OCI-LY1 (cell line): ENCODE measurements around the gene PCLO.
A peak's percentile ranks its signal among the peaks of the same experiment; 100 is the strongest.

Experiments used
- H2AFZ ChIP-seq: fragments of 200-600 bp; sonication (generic), shearing (Covaris generic); 2 replicates; pipeline ENCODE4 v1.6.0; 2014; ENCODE audit warnings: antibody characterized with exemption, mild to moderate bottlenecking, low read length
- H3F3A ChIP-seq: fragments of 200-600 bp; sonication (generic), shearing (Covaris generic); 2 replicates; pipeline ENCODE4 v1.6.0; 2014; ENCODE audit warnings: mild to moderate bottlenecking, antibody characterized with exemption, low read length, moderate library complexity; ENCODE audit not compliant: insufficient read depth
- H3K27ac ChIP-seq: fragments of 200-600 bp; sonication (generic); 2 replicates; pipeline ENCODE4 v1.5.1; 2014; ENCODE audit warnings: low read length, mixed run types, mild to moderate bottlenecking, low read depth; ENCODE audit not compliant: poor library complexity, severe bottlenecking
- H3K27me3 ChIP-seq: fragments of 200-600 bp; sonication (generic); 2 replicates; pipeline ENCODE4 v1.6.0; 2014; ENCODE audit warnings: antibody characterized with exemption, mild to moderate bottlenecking, low read length, moderate library complexity; ENCODE audit not compliant: insufficient read depth
- H3K36me3 ChIP-seq: fragments of 200-600 bp; sonication (generic); 2 replicates; pipeline ENCODE4 v1.6.1; 2014; ENCODE audit warnings: mild to moderate bottlenecking, antibody characterized with exemption, low read length, moderate library complexity, mixed read lengths; ENCODE audit not compliant: insufficient read depth
- H3K4me1 ChIP-seq: fragments of 200-600 bp; sonication (generic); 2 replicates; pipeline ENCODE4 v1.5.1; 2014; ENCODE audit warnings: mild to moderate bottlenecking, low read length, moderate library complexity; ENCODE audit not compliant: insufficient read depth, severe bottlenecking
- H3K4me2 ChIP-seq: fragments of 200-600 bp; sonication (generic), shearing (Covaris generic); 2 replicates; pipeline ENCODE4 v1.6.1; 2014; ENCODE audit warnings: low read length
- H3K4me3 ChIP-seq: fragments of 200-600 bp; sonication (generic); 2 replicates; pipeline ENCODE4 v1.5.1; 2014; ENCODE audit warnings: low read length, low read depth, mild to moderate bottlenecking, mixed read lengths; ENCODE audit not compliant: poor library complexity, severe bottlenecking
- H3K79me2 ChIP-seq: fragments of 200-600 bp; shearing (Covaris generic); 2 replicates; pipeline ENCODE4 v1.6.1; 2016; ENCODE audit warnings: mixed run types, low read length, mixed read lengths; ENCODE audit not compliant: insufficient read depth
- H3K9ac ChIP-seq: fragments of 200-600 bp; sonication (generic), shearing (Covaris generic); 2 replicates; pipeline ENCODE4 v1.6.1; 2014; ENCODE audit warnings: mild to moderate bottlenecking, low read length, mixed read lengths
- H3K9me2 ChIP-seq: fragments of 200-600 bp; sonication (generic), shearing (Covaris generic); 2 replicates; pipeline ENCODE4 v1.6.1; 2014; ENCODE audit warnings: low read depth, mild to moderate bottlenecking, low read length, mixed read lengths
- H3K9me3 ChIP-seq: fragments of 200-600 bp; shearing (Covaris generic); 2 replicates; pipeline ENCODE4 v1.6.1; 2014; ENCODE audit warnings: low read length, mixed read lengths
- H4K20me1 ChIP-seq: fragments of 200-600 bp; sonication (generic), shearing (Covaris generic); 2 replicates; pipeline ENCODE4 v1.6.0; 2016; ENCODE audit warnings: mild to moderate bottlenecking, low read length; ENCODE audit not compliant: insufficient read depth
- CTCF ChIP-seq: fragments of 200-600 bp; sonication (generic), shearing (Covaris generic); IDR thresholded peaks from 2 replicates; pipeline ENCODE4 v1.5.1; 2017; ENCODE audit warnings: mild to moderate bottlenecking, antibody characterized with exemption, low read length, moderate library complexity, mixed read lengths
- EZH2 ChIP-seq: fragments of 200-600 bp; sonication (generic), shearing (Covaris generic); IDR thresholded peaks from 2 replicates; pipeline ENCODE4 v1.8.0; 2017; ENCODE audit warnings: borderline replicate concordance, mixed run types, mild to moderate bottlenecking, antibody characterized with exemption, low read length, moderate library complexity, mixed read lengths

PCLO gene

DNA sequence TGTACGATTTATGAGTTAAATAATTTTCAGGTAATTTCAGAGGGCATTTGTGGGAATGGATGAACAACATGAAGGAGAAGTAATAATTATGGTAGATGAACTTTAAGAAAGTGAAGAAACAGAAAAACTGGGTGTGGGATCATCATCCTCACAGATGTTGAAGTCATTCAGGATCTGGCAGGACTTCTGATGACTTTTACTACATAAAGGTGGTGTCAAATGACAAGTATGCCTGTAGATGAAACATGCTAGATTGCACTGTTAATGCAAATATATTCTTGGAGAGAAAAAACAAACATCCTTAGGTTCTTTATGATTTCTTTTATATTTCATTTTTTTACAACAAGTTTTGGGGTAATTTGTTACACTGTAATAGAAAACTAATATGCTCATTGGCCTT, 230.2 kb downstream of the PCLO start:
- no peaks in the 10 kb centered on the region for H3K27me3 ChIP-seq
- H3F3A ChIP-seq: no peaks in the 10 kb centered on the region
- no peaks in the 10 kb centered on the region for H3K79me2 ChIP-seq

DNA sequence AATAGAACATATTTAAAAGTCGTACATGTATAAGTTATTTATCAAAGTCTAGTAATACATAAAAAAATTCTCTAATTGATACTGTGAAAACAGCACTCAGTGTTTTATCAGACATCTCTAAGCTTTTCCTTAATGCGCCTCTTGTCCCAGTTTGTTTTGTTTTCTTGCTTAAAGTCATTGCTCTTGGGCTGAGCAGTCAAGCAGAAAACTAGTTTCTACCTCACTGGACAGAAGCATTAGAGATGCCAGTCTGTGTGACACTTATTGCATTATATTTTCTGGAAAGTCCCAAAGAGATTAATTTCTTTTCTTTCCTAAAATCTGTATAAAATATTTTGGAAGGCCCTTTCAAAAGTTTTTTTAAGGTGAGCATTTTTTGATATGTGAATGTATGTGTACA, 236.2 kb downstream of the PCLO start:
- Histone ChIP-seq H3K79me2 (no peaks in the 10 kb centered on the region), H3K27ac (peak overlapping the region; percentile 80)

More for the DNA sequence above, 230.2 kb downstream of the PCLO start:
- no peaks in the 10 kb centered on the region for H3K9me3 ChIP-seq
- H3K36me3 ChIP-seq: no peaks in the 10 kb centered on the region
- H3K4me2 ChIP-seq: no peak overlapping the region
- H3K4me3 ChIP-seq: no peak overlapping the region
- TF ChIP-seq EZH2: no peak
- TF ChIP-seq CTCF: no peak
- no peaks in the 10 kb centered on the region for H3K9me2 ChIP-seq
- no peak overlapping the region for H3K27ac ChIP-seq
- no peak overlapping the region for H2AFZ ChIP-seq
- no peaks in the 10 kb centered on the region for H4K20me1 ChIP-seq
- H3K4me1 ChIP-seq: peaks cover 11% of the 10 kb centered on the region
- no peak overlapping the region for H3K9ac ChIP-seq

GRCh38 chr7:82925331-82925730, 237.4 kb downstream of the PCLO start:
- no peak overlapping the region for H2AFZ ChIP-seq
- no peaks in the 10 kb centered on the region for H3K36me3 ChIP-seq
- H3F3A ChIP-seq: no peaks in the 10 kb centered on the region
- H3K4me3 ChIP-seq: no peak overlapping the region
- H3K4me2 ChIP-seq: peak overlapping the region; percentile 17; the same call in 1 of the 2 replicates
- TF ChIP-seq EZH2 (no peak), CTCF (no peak)
- H4K20me1 ChIP-seq: no peaks in the 10 kb centered on the region
- no peaks in the 10 kb centered on the region for H3K27me3 ChIP-seq
- no peaks in the 10 kb centered on the region for H3K9me2 ChIP-seq
- no peak overlapping the region for H3K9ac ChIP-seq
- H3K4me1 ChIP-seq: peaks cover 34% of the 10 kb centered on the region
- H3K9me3 ChIP-seq: no peaks in the 10 kb centered on the region
- no peaks in the 10 kb centered on the region for H3K79me2 ChIP-seq
- peak overlapping the region; percentile 80 for H3K27ac ChIP-seq

More for the DNA sequence above, 236.2 kb downstream of the PCLO start:
- Histone ChIP-seq H3K36me3 (no peaks in the 10 kb centered on the region), H3K27me3 (no peaks in the 10 kb centered on the region), H3K9me2 (no peaks in the 10 kb centered on the region), H3K9ac (no peak overlapping the region), H3K4me2 (0 out of 2 replicates have a peak overlapping the region, but pooled peaks have one; percentile 21), H3F3A (no peaks in the 10 kb centered on the region), H3K4me3 (no peak overlapping the region), H2AFZ (no peak overlapping the region), H3K4me1 (peaks cover 37% of the 10 kb centered on the region), H3K9me3 (no peaks in the 10 kb centered on the region), H4K20me1 (no peaks in the 10 kb centered on the region)
- TF ChIP-seq EZH2 (no peak), CTCF (no peak)
